Erythroblast (primary cell): Measurements from ENCODE around the gene SPATA9.

Experiments
- GATA1 ChIP-seq: IDR thresholded peaks from 2 replicates; pipeline ENCODE4 v1.6.1; 2011; ENCODE audit warnings: low read depth, mild to moderate bottlenecking, control low read depth, low read length, moderate library complexity
- POLR2A ChIP-seq: IDR thresholded peaks from 2 replicates; pipeline ENCODE4 v1.6.1; 2011; ENCODE audit warnings: mild to moderate bottlenecking, low read length

DNA sequence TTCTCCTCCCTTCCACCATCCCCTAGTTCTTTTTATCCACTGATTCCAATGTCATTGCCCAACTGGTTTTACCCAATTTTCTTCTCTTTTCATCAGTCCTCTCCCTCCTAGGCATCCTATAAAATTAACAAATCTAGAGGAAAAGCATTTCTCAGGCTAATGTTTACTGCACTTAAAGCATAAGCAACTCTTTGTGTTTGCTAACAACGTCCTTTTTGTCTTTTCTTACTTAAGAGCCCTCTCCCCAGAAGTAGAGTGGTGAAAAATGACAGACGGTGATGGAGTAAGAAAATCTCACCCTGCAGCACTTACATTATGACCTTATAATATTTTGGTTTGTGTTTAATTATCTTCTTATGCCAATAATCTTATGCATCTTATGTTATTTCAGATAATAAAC, 1.6 kb upstream of the SPATA9 start:
- TF ChIP-seq POLR2A: no peak
- TF ChIP-seq GATA1: no peak
